ENCODE results near the gene ABCA7. TPM values are rescaled to one million over a fixed set of nuclear protein-coding genes. Genes with fewer than 3 reads are reported as not detected.

Gene ABCA7
- total RNA-seq, 1 donor from 2014 or later, result 9.4 TPM

DNA sequence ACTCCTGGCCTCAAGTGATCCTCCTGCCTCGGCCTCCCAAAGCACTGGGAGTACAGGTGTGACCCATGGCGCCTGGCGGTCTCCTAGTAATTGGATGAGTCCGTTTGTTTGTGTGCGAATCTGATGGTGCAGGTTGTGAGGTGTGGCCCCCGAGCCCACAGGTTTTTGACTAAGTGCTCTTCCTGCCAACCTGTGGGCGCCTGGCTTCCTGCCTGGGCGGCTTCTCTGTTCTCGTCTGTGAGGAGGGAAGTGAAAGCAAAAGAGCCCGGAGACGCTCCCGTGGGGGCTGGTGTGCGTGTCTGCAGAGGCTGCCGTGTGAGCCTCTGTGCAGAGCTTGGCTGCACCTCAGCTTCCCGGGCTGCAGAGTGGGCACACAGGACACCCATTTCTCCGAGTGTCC is 37.0 kb downstream of the ABCA7 start:
- DNase-seq (peak; percentile 81), ATAC-seq (peak; percentile 38)
- intact Hi-C loops (cut with micrococcal nuclease), result no loop called here

GRCh38 chr19:1079566-1080111 is 39.7 kb downstream of the ABCA7 start:
- intact Hi-C loops (cut with micrococcal nuclease), result no loop called here
- ATAC-seq, result no peak
- peak; percentile 30 for DNase-seq

- ATAC-seq (no peak), DNase-seq (no peak)
- intact Hi-C loops (cut with micrococcal nuclease), result no loop called here
These were observed 40.7 kb downstream of the ABCA7 start for GRCh38 chr19:1080360-1081161.

- DNase-seq (peak; percentile 26), ATAC-seq (no peak)
- intact Hi-C loops (cut with micrococcal nuclease), result no loop called here
These were observed 41.6 kb downstream of the ABCA7 start for GRCh38 chr19:1081301-1082164.

GRCh38 chr19:1082165-1082927 is 42.4 kb downstream of the ABCA7 start:
- intact Hi-C loops (cut with micrococcal nuclease), result no loop called here
- ATAC-seq, result peak; percentile 56
- DNase-seq, result peak; percentile 60

GRCh38 chr19:1082928-1083816 is 43.3 kb downstream of the ABCA7 start:
- no peak for ATAC-seq
- peak; percentile 27 for DNase-seq
- intact Hi-C loops (cut with micrococcal nuclease), result no loop called here

DNA sequence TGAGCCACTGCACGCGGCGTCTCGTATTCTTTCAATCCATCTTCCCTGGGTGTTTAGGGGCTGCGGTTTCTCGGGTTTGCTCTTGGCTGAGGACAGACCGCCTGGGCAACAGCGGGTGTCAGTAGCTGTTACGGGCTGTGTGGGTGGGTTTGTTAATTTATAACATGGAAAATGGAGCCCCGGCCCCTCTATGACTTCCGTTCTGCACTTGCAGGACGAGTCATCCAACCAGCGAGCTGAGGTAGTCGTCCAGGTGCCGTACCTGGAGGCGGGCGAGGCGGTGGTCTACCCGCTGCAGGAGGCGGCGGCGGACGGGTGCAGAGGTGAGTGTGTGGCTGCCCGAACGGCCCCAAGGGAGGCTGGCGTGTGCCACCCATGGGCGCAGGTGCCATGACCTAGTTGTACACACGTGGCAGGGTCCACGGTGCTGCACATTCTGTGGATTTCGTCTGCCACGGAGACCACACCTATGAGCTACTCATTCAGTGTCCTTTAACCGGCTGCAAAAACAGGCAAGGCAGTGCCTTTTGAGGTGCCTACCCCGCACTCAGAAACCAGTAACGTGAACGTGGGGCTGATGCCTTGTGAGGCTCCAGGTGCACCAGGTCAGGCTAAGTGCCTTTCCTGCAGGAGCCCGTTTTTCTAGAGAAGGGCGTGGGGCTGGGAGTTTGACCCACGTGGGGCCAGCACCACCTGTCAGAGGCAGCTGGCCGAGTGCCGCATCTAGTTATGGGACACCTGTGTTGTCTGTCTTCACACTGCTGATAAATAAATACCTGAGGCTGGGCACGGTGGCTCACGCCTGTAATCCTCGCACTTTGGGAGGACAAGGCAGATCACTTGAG is 44.3 kb downstream of the ABCA7 start:
- intact Hi-C loops (cut with micrococcal nuclease), result no loop called here
- ATAC-seq (no peak), DNase-seq (peak; percentile 29)

DNA sequence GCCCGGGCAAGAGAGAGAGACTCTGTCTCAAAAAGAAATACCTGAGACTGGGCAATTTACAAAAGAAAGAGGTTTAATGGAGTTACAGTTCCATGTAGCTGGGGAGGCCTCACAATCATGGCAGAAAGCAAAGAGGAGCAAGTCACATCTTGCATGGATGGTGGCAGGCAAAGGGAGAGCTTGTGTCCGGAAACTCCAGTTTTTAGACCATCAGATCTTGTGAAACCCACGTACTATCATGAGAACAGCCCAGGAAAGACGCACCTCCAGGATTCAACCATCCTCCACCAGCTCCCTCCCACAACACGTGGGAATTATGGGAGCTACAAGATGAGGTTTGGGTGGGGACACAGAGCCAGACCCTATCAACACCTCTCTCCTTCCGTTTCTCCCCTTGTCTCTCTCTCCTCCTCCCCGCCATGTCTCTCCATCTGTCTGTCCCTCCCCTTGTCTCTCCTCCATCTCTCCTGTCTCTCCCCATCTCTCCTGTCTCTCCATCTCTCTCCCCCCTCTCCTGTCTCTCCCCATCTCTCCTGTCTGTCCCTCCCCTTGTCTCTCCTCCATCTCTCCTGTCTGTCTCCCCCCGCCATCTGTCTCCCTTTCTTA is 45.2 kb downstream of the ABCA7 start:
- DNase-seq (no peak), ATAC-seq (no peak)
- intact Hi-C loops (cut with micrococcal nuclease), result no loop called here

- ATAC-seq (no peak), DNase-seq (peak; percentile 30)
- intact Hi-C loops (cut with micrococcal nuclease), result no loop called here
These were observed 46.0 kb downstream of the ABCA7 start for GRCh38 chr19:1085676-1086442.

DNA sequence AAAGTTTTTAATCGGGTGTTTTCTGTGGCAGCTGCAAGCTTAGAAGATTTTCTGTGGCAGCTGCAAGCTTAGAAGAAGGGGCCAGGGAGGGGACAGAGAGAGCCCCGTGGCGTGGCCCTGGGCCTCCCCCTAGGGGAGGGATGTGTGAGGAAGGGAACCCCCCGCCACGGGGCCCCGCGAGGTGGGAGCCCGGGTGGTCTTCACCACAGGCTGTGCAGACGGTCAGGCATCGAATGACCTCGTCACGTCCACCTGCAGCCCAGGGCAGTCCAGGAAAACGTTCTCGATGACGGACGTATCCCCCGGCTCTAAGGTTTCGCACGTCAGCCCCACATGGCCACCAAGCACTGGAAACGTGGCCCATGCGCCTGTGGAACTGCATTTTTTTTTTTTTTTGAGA is 46.7 kb downstream of the ABCA7 start:
- DNase-seq (no peak), ATAC-seq (no peak)
- intact Hi-C loops (cut with micrococcal nuclease), result no loop called here

GRCh38 chr19:1087813-1088415 is 48.0 kb downstream of the ABCA7 start:
- DNase-seq (peak; percentile 42), ATAC-seq (peak; percentile 58)
- intact Hi-C loops (cut with micrococcal nuclease), result no loop called here

DNA sequence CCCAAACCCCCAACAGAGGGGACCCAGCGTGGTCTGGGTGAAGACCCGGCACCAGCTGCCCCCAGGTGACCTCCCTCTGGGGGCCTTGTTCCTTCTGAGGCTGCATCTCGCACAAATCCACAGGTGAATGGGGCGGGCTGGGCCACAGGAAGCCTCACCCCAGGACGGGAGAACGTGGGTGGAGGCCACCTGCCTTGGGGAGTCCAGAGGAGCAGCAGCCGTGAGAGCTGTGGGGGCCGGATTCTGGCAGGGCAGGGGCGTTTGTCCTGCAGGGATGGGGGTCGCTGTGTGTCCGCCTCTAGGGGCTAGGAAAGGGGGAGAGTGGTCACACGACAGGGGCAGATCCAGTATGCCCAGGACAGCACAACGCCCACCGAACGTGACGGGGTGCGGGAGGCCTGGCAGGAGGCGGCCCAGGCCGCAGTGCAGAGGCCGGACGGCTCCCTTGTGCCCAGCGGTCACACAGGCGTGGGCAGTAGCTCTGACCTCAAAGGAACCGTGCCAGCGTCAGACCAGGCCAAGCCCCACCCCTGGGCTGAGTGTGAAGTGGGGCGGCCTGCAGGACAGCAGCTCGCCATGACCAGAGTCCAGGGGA is 48.6 kb downstream of the ABCA7 start:
- DNase-seq, result no peak
- peak; percentile 46 for ATAC-seq

DNA sequence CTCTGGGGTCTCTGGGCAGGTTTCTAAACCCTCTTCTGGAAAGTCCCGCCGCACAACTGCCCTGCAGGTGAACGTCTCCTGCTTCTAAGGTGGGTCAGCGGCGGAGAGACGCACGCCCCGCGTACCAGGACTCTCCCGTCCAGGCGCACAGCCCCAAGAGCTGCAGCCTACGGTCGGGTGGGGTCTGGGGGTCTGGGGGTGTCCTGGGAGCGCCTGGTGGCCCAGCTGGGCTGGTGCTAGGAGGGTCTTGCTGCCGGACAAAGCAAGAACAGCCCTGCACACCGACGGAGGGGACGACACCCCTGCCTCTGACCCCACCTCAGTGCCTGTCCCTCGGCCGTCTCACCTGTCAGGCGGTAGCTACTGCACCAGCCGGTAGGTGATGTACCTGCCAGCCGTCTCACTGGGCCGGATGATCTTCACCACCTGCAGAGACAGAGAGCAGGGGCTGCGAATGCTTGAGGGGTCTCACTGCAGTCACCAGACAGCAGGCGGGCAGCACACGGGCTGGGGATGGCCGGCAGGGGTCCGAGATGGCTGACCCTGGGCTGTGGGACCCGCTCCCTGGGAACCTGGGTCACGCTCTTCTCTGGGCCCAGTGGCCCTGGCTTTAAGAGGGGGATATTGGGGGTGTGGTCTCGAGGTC is 49.3 kb downstream of the ABCA7 start:
- DNase-seq, result no peak
- no peak for ATAC-seq
- intact Hi-C loops (cut with micrococcal nuclease), result no loop called here

More for the DNA sequence above, 48.6 kb downstream of the ABCA7 start:
- intact Hi-C loops (cut with micrococcal nuclease), result no loop called here

- ATAC-seq (no peak), DNase-seq (peak; percentile 34)
- intact Hi-C loops (cut with micrococcal nuclease), result no loop called here
These were observed 50.0 kb downstream of the ABCA7 start for GRCh38 chr19:1089891-1090290.

Data from left ventricle myocardium superior (tissue), 1 donor.